HG02610 (cell line): ENCODE measurements around the gene PKN2.
"Not testable (repeated sequence)": the region's sequence is repeated elsewhere in the genome, so short reads cannot be mapped to it uniquely, and the experiment has no call there.

Experiments
- ATAC-seq: cut with Tn5 transposase; IDR thresholded peaks from one replicate; pipeline ENCODE4 v1.9.1; 2021; ENCODE audit warnings: mild to moderate bottlenecking, moderate library complexity; ENCODE audit not compliant: unreplicated experiment

Gene PKN2

DNA sequence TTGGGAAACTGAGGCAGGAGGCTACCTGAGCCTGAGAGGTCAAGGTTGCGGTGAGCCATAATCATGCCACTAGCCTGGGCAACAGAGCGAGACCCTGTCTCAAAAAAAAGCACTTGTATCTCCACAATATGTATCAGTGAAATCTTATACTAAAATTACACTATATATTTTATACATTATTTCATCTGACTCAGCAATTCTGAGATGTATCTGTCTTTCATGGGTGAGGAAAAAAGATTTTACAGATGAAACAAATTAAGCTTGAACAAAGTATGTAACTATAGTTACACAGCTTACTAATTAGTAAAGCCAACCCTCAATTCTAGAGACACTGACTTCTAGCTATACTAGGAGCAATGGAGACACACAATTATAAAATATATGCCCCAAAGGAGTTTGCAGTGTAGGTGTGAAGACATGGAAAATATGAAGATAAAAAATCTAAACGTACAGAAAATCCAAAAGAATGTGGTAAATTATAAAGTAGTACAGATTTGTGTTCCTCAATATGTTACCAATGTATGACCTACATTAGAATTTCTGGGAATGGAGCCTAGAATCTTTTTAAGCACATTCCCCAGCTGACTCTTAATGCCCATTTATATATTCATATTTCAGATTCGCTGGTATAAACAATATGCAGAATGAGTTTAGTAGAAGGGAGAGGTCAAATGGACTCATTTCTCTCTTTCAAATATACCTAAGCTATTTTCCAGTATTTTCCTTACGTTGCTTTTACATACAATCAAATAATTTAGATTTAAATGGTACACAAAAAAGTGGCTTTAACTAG, 192.7 kb downstream of the PKN2 start:
- no peak for ATAC-seq

DNA sequence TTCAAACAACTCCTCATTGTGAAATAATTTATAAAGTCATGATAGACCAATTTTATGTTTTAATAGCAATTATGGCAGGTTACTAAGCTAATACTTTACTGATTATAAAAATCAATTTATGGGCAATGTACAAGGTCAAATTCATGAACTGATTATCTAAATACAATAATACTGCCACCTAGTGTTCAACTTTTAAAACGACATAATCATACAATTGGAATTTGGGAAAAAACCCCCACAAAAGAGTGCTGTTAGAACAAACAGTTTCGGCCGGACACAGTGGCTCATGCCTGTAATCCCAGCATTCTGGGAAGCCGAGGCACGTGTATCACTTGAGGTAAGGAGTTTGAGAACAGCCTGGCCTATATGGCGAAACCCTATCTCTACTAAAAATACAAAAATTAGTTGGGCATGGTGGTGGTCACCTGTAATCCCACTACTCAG, 193.3 kb downstream of the PKN2 start:
- no peak for ATAC-seq

DNA sequence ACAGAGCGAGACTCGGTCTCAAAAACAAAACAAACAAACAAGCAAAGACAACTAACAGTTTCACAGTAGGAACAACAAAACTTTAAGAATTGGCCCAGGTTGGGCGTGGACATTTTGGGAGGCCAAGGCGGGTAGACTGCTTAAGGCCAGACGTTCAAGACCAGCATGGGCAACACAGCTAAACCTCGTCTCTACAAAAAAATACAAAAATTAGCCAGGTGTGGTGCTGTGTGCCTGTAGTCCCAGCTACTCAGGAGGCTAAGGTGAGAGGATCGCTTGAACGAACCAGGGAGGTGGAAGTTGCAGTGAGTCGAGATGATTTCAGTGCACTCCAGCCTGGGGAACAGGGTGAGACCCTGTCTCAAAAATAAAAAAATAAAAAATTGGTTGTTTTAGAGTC, 193.8 kb downstream of the PKN2 start:
- ATAC-seq = no peak

DNA sequence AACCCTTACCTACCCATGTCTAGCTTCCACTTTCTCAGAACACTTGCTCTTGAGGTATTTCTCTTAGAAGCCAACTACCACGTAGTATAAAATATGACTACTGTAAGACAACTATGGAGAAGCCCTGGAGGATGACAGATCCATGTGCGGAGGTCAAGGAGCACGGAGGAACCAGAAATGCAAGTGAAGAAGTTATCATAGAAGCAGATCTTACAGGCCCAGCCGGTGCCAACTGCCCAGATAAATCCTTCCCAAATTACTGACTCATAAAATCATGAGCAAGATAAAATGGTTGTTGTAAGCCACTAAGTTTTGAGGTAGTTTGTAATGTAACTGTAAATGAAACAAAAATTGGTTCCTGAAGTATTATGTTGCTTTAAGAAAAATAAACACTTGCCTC, 194.7 kb downstream of the PKN2 start:
- no peak for ATAC-seq

DNA sequence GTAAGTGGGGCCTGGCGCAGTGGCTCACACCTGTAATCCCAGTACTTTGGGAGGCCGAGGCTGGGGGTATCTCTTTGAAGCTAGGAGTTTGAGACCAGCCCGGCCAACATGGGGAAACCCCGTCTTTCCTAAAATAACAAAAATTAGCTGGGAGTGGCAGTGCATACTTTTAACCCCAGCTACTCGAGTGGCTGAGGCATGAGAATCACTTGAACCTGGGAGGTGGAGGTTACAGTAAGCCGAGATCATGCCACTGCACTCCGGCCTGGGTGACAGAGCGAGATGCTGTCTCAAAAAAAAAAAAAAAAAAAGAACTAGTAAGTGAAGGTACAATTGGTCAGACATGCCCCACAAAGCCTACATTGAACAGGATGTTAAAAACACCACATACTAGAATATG, 196.6 kb downstream of the PKN2 start:
- not testable (repeated sequence) for ATAC-seq

DNA sequence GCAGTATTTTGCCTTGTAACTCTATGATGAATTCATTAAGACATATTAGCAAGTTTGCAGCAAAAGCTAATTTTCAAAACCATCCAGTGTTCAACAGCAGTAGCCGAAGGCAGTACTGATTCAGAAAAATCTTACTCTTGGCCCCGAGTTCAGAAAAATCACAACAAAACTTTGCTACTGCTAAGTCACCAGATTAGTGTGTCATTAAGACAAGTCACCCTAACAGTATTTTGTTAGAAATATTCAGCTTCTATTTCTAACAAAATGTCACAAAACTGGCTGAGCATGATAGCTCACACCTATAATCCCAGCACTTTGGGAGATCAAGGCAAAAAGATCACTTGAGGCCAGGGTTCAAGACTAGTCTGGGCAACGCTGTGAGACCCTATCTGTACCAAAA, 199.1 kb downstream of the PKN2 start:
- ATAC-seq = no peak
